Brain microvascular endothelial cell (primary cell): Measurements from ENCODE around the gene TP53BP2.

ENCODE experiments used
- DNase-seq: peaks from one replicate; pipeline ENCODE4 v3.0.0-alpha.2; 2020
- H3K27ac ChIP-seq: fragments of 250-450 bp; sonication (Bioruptor Pico); 2 replicates; pipeline ENCODE4 v1.5.1; 2020; ENCODE audit warnings: mild to moderate bottlenecking, moderate library complexity
- H3K27me3 ChIP-seq: fragments of 250-450 bp; sonication (Bioruptor Pico); replicated peaks from 2 replicates; pipeline ENCODE4 v1.5.1; 2020; ENCODE audit warnings: mild to moderate bottlenecking
- H3K36me3 ChIP-seq: fragments of 250-450 bp; sonication (Bioruptor Pico); replicated peaks from 2 replicates; pipeline ENCODE4 v1.5.1; 2020; ENCODE audit warnings: mild to moderate bottlenecking
- H3K4me3 ChIP-seq: 2 replicates; pipeline ENCODE4 v1.5.1; 2011; ENCODE audit warnings: low read depth, mild to moderate bottlenecking, control low read depth, low read length, moderate library complexity
- in situ Hi-C: cut with HindIII; loops from 2 replicates; pipeline ENCODE4 v1.10.0; 2017; ENCODE audit warnings: low sequenced_read_pairs, low pct_ligation_motif_present
- TF ChIP-seq, protein P1 (sequence below): IDR thresholded peaks from 2 replicates; pipeline ENCODE4 v1.5.1; 2011; ENCODE audit warnings: low read depth, mild to moderate bottlenecking, moderate library complexity, low read length, control low read depth, inconsistent platforms; ENCODE audit errors: missing control alignments

The TP53BP2 gene

GRCh38 chr1:223848536-223848935 is 2.8 kb upstream of the TP53BP2 start:
- no peak for DNase-seq
- H3K27ac ChIP-seq = no peak overlapping the region

DNA sequence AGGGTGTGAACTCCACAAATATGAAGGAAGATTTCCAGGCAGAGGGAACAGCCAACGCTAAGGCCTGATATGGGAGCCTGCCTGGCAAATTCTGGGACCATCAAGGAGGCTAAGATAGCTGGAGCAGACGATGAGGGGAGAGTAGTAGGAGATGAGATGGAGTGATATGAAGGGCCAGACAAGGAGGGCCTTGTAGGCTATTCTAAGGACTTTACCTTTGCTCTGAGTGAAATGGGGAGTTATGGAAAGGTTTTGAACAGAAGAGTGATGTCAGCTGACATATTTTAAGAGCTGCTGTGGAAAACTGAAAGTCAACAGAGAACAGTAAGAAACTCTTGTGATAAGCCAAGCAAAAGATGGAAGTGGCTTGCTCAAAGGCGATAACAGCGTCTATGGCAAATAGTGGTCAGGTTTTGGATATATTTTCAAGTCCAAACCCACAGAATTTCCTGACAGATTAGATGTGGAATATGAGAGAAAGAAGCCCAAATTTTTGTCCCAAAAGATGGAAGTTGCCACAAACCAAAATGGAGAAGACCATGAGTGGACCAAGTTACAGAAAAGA is 2.1 kb upstream of the TP53BP2 start:
- in situ Hi-C loops = no loop called here
- H3K27me3 ChIP-seq = no peaks in the 10 kb centered on the region
- DNase-seq = no peak
- H3K27ac ChIP-seq = no peak overlapping the region
- H3K36me3 ChIP-seq = peaks cover 3% of the 10 kb centered on the region
- no peak overlapping the region for H3K4me3 ChIP-seq
- TF ChIP-seq, protein P1, sequence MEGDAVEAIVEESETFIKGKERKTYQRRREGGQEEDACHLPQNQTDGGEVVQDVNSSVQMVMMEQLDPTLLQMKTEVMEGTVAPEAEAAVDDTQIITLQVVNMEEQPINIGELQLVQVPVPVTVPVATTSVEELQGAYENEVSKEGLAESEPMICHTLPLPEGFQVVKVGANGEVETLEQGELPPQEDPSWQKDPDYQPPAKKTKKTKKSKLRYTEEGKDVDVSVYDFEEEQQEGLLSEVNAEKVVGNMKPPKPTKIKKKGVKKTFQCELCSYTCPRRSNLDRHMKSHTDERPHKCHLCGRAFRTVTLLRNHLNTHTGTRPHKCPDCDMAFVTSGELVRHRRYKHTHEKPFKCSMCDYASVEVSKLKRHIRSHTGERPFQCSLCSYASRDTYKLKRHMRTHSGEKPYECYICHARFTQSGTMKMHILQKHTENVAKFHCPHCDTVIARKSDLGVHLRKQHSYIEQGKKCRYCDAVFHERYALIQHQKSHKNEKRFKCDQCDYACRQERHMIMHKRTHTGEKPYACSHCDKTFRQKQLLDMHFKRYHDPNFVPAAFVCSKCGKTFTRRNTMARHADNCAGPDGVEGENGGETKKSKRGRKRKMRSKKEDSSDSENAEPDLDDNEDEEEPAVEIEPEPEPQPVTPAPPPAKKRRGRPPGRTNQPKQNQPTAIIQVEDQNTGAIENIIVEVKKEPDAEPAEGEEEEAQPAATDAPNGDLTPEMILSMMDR = no peak

More at GRCh38 chr1:223848536-223848935, 2.8 kb upstream of the TP53BP2 start:
- no peak overlapping the region for H3K4me3 ChIP-seq
- TF ChIP-seq, protein P1 = no peak
- H3K36me3 ChIP-seq = peaks cover 3% of the 10 kb centered on the region
- H3K27me3 ChIP-seq = no peaks in the 10 kb centered on the region
- in situ Hi-C loops = no loop called here

GRCh38 chr1:223845037-223845809 is 524 bp downstream of the TP53BP2 start:
- H3K36me3 ChIP-seq = peaks cover 3% of the 10 kb centered on the region
- peak; percentile 41 for DNase-seq
- TF ChIP-seq, protein P1 = no peak
- H3K4me3 ChIP-seq = peak overlapping the region; percentile 75
- in situ Hi-C loops = no loop called here
- peak overlapping the region; percentile 100 for H3K27ac ChIP-seq
- H3K27me3 ChIP-seq = no peaks in the 10 kb centered on the region

DNA sequence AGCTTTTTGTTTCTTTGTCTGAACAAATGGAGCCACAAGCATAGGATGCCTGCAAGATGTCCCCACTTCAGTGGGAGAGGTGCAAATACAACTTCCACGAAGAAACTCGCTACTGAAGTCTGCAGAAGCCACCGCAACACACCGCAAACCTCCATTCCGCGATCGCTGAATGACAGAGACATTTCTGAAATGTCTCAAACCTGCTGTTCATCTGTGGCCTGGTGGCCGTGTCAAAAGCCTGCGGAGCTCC is 1.0 kb downstream of the TP53BP2 start:
- H3K4me3 ChIP-seq = peak overlapping the region; percentile 75
- H3K27me3 ChIP-seq = no peaks in the 10 kb centered on the region
- TF ChIP-seq, protein P1 = no peak
- H3K36me3 ChIP-seq = peaks cover 3% of the 10 kb centered on the region
- in situ Hi-C loops = no loop called here
- no peak for DNase-seq
- peak overlapping the region; percentile 100 for H3K27ac ChIP-seq

GRCh38 chr1:223843934-223844786 is 1.6 kb downstream of the TP53BP2 start:
- no peak for DNase-seq
- H3K36me3 ChIP-seq = peaks cover 3% of the 10 kb centered on the region
- peak overlapping the region; percentile 75 for H3K4me3 ChIP-seq
- H3K27ac ChIP-seq = peak overlapping the region; percentile 100
- no peaks in the 10 kb centered on the region for H3K27me3 ChIP-seq
- TF ChIP-seq, protein P1 = no peak
- in situ Hi-C loops = no loop called here
